ENCODE measurements around the gene ZFAND3.

ZFAND3 gene

GRCh38 chr6:38179300-38179699 lies 359.8 kb downstream of the ZFAND3 start:
- no peak for DNase-seq (ENCODE audit: low read depth in 3 of 3, low spot score in 1 of 3)

GRCh38 chr6:38179794-38180430 lies 360.4 kb downstream of the ZFAND3 start:
- DNase-seq (ENCODE audit: low read depth in 3 of 3, low spot score in 1 of 3) = no peak

- DNase-seq (ENCODE audit: low read depth in 3 of 3, low spot score in 1 of 3) = no peak
These were observed 361.1 kb downstream of the ZFAND3 start for GRCh38 chr6:38180586-38180985.

GRCh38 chr6:38182426-38182825 lies 362.9 kb downstream of the ZFAND3 start:
- DNase-seq (ENCODE audit: low read depth in 3 of 3, low spot score in 1 of 3) = no peak

GRCh38 chr6:38183856-38184584 lies 364.5 kb downstream of the ZFAND3 start:
- DNase-seq (ENCODE audit: low read depth in 3 of 3, low spot score in 1 of 3) = no peak

- DNase-seq (ENCODE audit: low read depth in 3 of 3, low spot score in 1 of 3) = no peak
These were observed 365.1 kb downstream of the ZFAND3 start for GRCh38 chr6:38184585-38185080.

GRCh38 chr6:38185244-38185643 lies 365.7 kb downstream of the ZFAND3 start:
- no peak for DNase-seq (ENCODE audit: low read depth in 3 of 3, low spot score in 1 of 3)

GRCh38 chr6:38185752-38186151 lies 366.2 kb downstream of the ZFAND3 start:
- DNase-seq (ENCODE audit: low read depth in 3 of 3, low spot score in 1 of 3) = no peak

GRCh38 chr6:38187325-38187724 lies 367.8 kb downstream of the ZFAND3 start:
- DNase-seq (ENCODE audit: low read depth in 3 of 3, low spot score in 1 of 3) = no peak

GRCh38 chr6:38187811-38188590 lies 368.5 kb downstream of the ZFAND3 start:
- DNase-seq (ENCODE audit: low read depth in 3 of 3, low spot score in 1 of 3) = no peak

- no peak for DNase-seq (ENCODE audit: low read depth in 3 of 3, low spot score in 1 of 3)
These were observed 369.3 kb downstream of the ZFAND3 start for GRCh38 chr6:38188677-38189335.

- no peak for DNase-seq (ENCODE audit: low read depth in 3 of 3, low spot score in 1 of 3)
These were observed 371.9 kb downstream of the ZFAND3 start for GRCh38 chr6:38191418-38191817.

- DNase-seq (ENCODE audit: low read depth in 3 of 3, low spot score in 1 of 3) = no peak
These were observed 372.5 kb downstream of the ZFAND3 start for GRCh38 chr6:38192011-38192410.

- DNase-seq (ENCODE audit: low read depth in 3 of 3, low spot score in 1 of 3) = no peak
These were observed 373.0 kb downstream of the ZFAND3 start for GRCh38 chr6:38192487-38192886.

GRCh38 chr6:38193051-38193450 lies 373.5 kb downstream of the ZFAND3 start:
- no peak for DNase-seq (ENCODE audit: low read depth in 3 of 3, low spot score in 1 of 3)

- DNase-seq (ENCODE audit: low read depth in 3 of 3, low spot score in 1 of 3) = no peak
These were observed 374.2 kb downstream of the ZFAND3 start for GRCh38 chr6:38193481-38194281.

GRCh38 chr6:38194282-38194572 lies 374.7 kb downstream of the ZFAND3 start:
- DNase-seq (ENCODE audit: low read depth in 3 of 3, low spot score in 1 of 3) = no peak

GRCh38 chr6:38194589-38194988 lies 375.1 kb downstream of the ZFAND3 start:
- DNase-seq (ENCODE audit: low read depth in 3 of 3, low spot score in 1 of 3) = no peak

- no peak for DNase-seq (ENCODE audit: low read depth in 3 of 3, low spot score in 1 of 3)
These were observed 375.6 kb downstream of the ZFAND3 start for GRCh38 chr6:38195113-38195635.

- DNase-seq (ENCODE audit: low read depth in 3 of 3, low spot score in 1 of 3) = no peak
These were observed 378.7 kb downstream of the ZFAND3 start for GRCh38 chr6:38198219-38198618.
